ENCODE measurements around the gene ASCL5.
A peak's percentile ranks its signal among the peaks of the same experiment; 100 is the strongest.

The ASCL5 gene

GRCh38 chr1:201083741-201084140 lies 43.2 kb downstream of the ASCL5 start:
- H3K4me1 ChIP-seq = peaks cover 18 to 37% (median 25%) of the 10 kb centered on the region in 10 experiments; a peak in 19 of 20 replicates
- no peak overlapping the region for H3K27ac ChIP-seq
- H3K4me2 ChIP-seq = no peak overlapping the region
- no peaks in the 10 kb centered on the region for H3K27me3 ChIP-seq
- no peak overlapping the region for H3K9ac ChIP-seq
- no peak overlapping the region for H3K4me3 ChIP-seq
- no peaks in the 10 kb centered on the region for H4K20me1 ChIP-seq
- TF ChIP-seq Cebpa-rat (IDR thresholded peaks at IDR 0.05) = no peak
- H3K9me3 ChIP-seq (replicated peaks in 1 of 11) = no peaks in the 10 kb centered on the region
- no peaks in the 10 kb centered on the region for H3K36me3 ChIP-seq

GRCh38 chr1:201080135-201080534 lies 46.8 kb downstream of the ASCL5 start:
- H3K27me3 ChIP-seq = no peaks in the 10 kb centered on the region
- no peaks in the 10 kb centered on the region for H3K9me3 ChIP-seq (replicated peaks in 1 of 11)
- no peak overlapping the region for H3K27ac ChIP-seq
- no peak overlapping the region for H3K4me3 ChIP-seq
- H3K4me2 ChIP-seq = no peak overlapping the region
- TF ChIP-seq Cebpa-rat (IDR thresholded peaks at IDR 0.05) = no peak
- peaks cover 8 to 30% (median 15%) of the 10 kb centered on the region in 10 experiments; a peak in 19 of 20 replicates for H3K4me1 ChIP-seq
- H3K36me3 ChIP-seq = no peaks in the 10 kb centered on the region
- H3K9ac ChIP-seq = no peak overlapping the region
- H4K20me1 ChIP-seq = no peaks in the 10 kb centered on the region

- H3K27ac ChIP-seq = no peak overlapping the region
- no peaks in the 10 kb centered on the region for H3K36me3 ChIP-seq
- no peak overlapping the region for H3K4me3 ChIP-seq
- H3K4me1 ChIP-seq = peaks cover 0 to 15% (median 0%) of the 10 kb centered on the region in 10 experiments; a peak in 4 of 20 replicates
- H3K27me3 ChIP-seq = no peaks in the 10 kb centered on the region
- H3K9me3 ChIP-seq (replicated peaks in 1 of 11) = no peaks in the 10 kb centered on the region
- H4K20me1 ChIP-seq = no peaks in the 10 kb centered on the region
- H3K4me2 ChIP-seq = peak overlapping the region in 3 of 11 experiments; percentile 1 to 15 (median 8); a peak in 2 of 22 replicates
- H3K9ac ChIP-seq = no peak overlapping the region
- no peak for TF ChIP-seq Cebpa-rat (IDR thresholded peaks at IDR 0.05)
Observed at GRCh38 chr1:201077736-201078135, 49.2 kb downstream of the ASCL5 start.

DNA sequence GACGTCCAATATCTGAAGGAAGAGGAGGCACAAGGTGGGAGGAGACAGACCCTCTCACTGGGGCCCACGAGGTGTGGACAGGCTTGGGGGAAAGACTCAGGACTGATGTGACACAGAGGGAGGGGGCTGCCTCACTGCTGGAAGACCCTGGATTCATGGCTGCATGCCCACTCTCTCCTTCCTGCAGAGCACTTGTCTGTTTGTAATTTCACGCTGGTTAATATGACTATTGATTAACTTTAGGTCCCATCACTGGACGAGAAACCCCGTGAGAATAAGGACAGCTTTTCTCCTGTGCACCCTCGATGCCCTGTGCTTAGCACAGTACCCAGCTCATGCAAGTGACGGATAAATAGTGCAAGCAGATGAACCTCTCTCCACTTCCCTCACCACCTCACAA lies 49.9 kb downstream of the ASCL5 start:
- H4K20me1 ChIP-seq = no peaks in the 10 kb centered on the region
- TF ChIP-seq Cebpa-rat (IDR thresholded peaks at IDR 0.05) = no peak
- no peak overlapping the region for H3K4me3 ChIP-seq
- no peak overlapping the region for H3K27ac ChIP-seq
- H3K4me1 ChIP-seq = peaks cover 0 to 15% (median 0%) of the 10 kb centered on the region in 10 experiments; a peak in 5 of 20 replicates
- H3K9me3 ChIP-seq (replicated peaks in 1 of 11) = no peaks in the 10 kb centered on the region
- no peaks in the 10 kb centered on the region for H3K27me3 ChIP-seq
- H3K9ac ChIP-seq = no peak overlapping the region
- H3K4me2 ChIP-seq = no peak overlapping the region
- H3K36me3 ChIP-seq = no peaks in the 10 kb centered on the region

GRCh38 chr1:201076092-201076491 lies 50.9 kb downstream of the ASCL5 start:
- peaks cover 0 to 22% (median 5%) of the 10 kb centered on the region in 10 experiments; a peak in 12 of 20 replicates for H3K4me1 ChIP-seq
- TF ChIP-seq Cebpa-rat (IDR thresholded peaks at IDR 0.05) = no peak
- no peaks in the 10 kb centered on the region for H4K20me1 ChIP-seq
- H3K36me3 ChIP-seq = no peaks in the 10 kb centered on the region
- no peaks in the 10 kb centered on the region for H3K27me3 ChIP-seq
- H3K9me3 ChIP-seq (replicated peaks in 1 of 11) = no peaks in the 10 kb centered on the region
- H3K4me3 ChIP-seq = no peak overlapping the region
- no peak overlapping the region for H3K9ac ChIP-seq
- no peak overlapping the region for H3K27ac ChIP-seq
- no peak overlapping the region for H3K4me2 ChIP-seq

GRCh38 chr1:201074018-201074417 lies 53.0 kb downstream of the ASCL5 start:
- no peak for TF ChIP-seq Cebpa-rat (IDR thresholded peaks at IDR 0.05)

GRCh38 chr1:201072922-201073321 lies 54.1 kb downstream of the ASCL5 start:
- Histone ChIP-seq H3K9ac (no peak overlapping the region), H3K36me3 (no peaks in the 10 kb centered on the region), H3K4me2 (no peak overlapping the region), H3K4me1 (peaks cover 0 to 35% (median 19%) of the 10 kb centered on the region in 10 experiments; a peak in 17 of 20 replicates), H4K20me1 (0 out of 22 replicates have a peak, but pooled peaks cover 0 to 5% (median 0%) of the 10 kb centered on the region in 11 experiments), H3K27ac (no peak overlapping the region), H3K4me3 (no peak overlapping the region), H3K27me3 (no peaks in the 10 kb centered on the region), H3K9me3 (replicated peaks in 1 of 11) (no peaks in the 10 kb centered on the region)
- TF ChIP-seq Cebpa-rat (IDR thresholded peaks at IDR 0.05) = no peak

More at GRCh38 chr1:201074018-201074417, 53.0 kb downstream of the ASCL5 start:
- Histone ChIP-seq H4K20me1 (0 out of 22 replicates have a peak, but pooled peaks cover 0 to 5% (median 0%) of the 10 kb centered on the region in 11 experiments), H3K4me2 (no peak overlapping the region), H3K27ac (no peak overlapping the region), H3K36me3 (no peaks in the 10 kb centered on the region), H3K4me3 (no peak overlapping the region), H3K9me3 (replicated peaks in 1 of 11) (no peaks in the 10 kb centered on the region), H3K27me3 (no peaks in the 10 kb centered on the region), H3K4me1 (peaks cover 0 to 26% (median 15%) of the 10 kb centered on the region in 10 experiments; a peak in 16 of 20 replicates), H3K9ac (no peak overlapping the region)

DNA sequence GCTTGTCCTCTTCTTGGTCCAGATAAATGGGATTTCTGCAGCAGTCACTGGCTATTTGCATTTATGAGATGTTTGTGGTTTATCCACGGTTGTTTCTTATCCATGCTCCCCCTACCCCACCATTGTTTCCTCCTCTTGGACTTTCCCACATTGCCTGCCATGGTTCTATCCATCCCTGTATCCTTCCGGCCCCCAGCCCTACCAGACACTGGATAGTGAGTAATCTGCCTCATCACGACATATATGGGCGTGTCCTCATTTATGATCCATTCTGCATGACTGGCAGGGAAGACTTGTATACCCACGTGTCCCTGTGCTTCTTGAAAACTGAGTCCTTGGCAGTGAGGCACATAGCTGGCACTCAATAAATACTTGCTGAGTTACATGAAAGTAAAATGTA lies 54.8 kb downstream of the ASCL5 start:
- peaks cover 0 to 5% (median 0%) of the 10 kb centered on the region in 11 experiments; a peak in 1 of 22 replicates for H4K20me1 ChIP-seq
- H3K27ac ChIP-seq = no peak overlapping the region
- H3K4me1 ChIP-seq = peaks cover 3 to 35% (median 27%) of the 10 kb centered on the region in 10 experiments
- no peaks in the 10 kb centered on the region for H3K27me3 ChIP-seq
- TF ChIP-seq Cebpa-rat (IDR thresholded peaks at IDR 0.05) = no peak
- H3K4me3 ChIP-seq = no peak overlapping the region
- no peaks in the 10 kb centered on the region for H3K36me3 ChIP-seq
- H3K9me3 ChIP-seq (replicated peaks in 1 of 11) = no peaks in the 10 kb centered on the region
- no peak overlapping the region for H3K4me2 ChIP-seq
- H3K9ac ChIP-seq = no peak overlapping the region

DNA sequence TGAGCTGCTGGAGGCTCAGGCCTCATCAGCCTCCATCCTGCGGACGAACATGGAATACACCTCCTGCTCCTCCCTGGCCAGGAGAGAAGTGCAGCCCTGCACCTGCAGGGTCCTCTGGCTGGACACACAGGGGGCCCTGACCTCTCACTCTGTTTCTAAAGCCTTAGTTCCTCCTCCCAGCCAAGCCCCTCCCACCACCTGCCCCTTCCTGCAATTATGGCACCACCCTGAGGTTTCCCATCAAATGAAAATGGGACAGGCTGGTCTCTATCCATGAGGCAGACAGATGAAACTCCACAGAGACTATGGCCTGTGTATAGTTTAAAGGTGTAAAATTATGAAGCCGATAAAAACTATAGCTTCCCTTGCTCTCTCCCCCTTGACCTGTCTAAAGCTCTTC lies 57.3 kb downstream of the ASCL5 start:
- no peak overlapping the region for H3K9ac ChIP-seq
- peak overlapping the region in 8 of 11 experiments; percentile 22 to 50 (median 30); a peak in 9 of 22 replicates for H3K4me2 ChIP-seq
- H3K27me3 ChIP-seq = no peaks in the 10 kb centered on the region
- TF ChIP-seq Cebpa-rat (IDR thresholded peaks at IDR 0.05) = no peak
- peaks cover 19 to 58% (median 43%) of the 10 kb centered on the region in 10 experiments for H3K4me1 ChIP-seq
- H3K27ac ChIP-seq = no peak overlapping the region
- no peaks in the 10 kb centered on the region for H3K9me3 ChIP-seq (replicated peaks in 1 of 11)
- no peaks in the 10 kb centered on the region for H3K36me3 ChIP-seq
- H4K20me1 ChIP-seq = peaks cover 0 to 7% (median 0%) of the 10 kb centered on the region in 11 experiments; a peak in 2 of 22 replicates
- no peak overlapping the region for H3K4me3 ChIP-seq

DNA sequence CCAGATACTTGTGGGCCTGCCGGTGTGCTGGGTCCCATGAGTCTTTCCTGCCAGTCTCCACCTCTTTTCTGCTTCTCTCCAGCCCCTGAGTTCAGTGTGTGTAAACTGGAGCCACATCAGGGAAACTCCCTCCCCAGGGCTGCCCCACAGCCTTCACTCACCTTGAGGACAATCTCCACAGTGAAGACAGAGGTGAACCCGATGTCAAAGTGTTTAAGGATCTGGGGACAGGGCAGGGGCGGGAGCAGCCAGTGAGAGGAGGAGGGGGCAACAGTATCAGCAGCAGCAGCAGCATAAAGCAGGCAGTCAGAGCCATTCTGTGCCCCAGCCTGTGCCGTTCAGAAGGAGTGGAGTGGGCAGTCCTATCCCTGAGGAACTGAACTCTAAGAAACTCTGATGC lies 58.0 kb downstream of the ASCL5 start:
- Histone ChIP-seq H3K9ac (no peak overlapping the region; a peak in 1 of 22 replicates), H3K27me3 (no peaks in the 10 kb centered on the region), H3K9me3 (replicated peaks in 1 of 11) (no peaks in the 10 kb centered on the region), H3K36me3 (no peaks in the 10 kb centered on the region), H3K27ac (no peak overlapping the region), H3K4me2 (peak overlapping the region in 8 of 11 experiments; percentile 22 to 50 (median 30); a peak in 13 of 22 replicates), H3K4me1 (peaks cover 19 to 62% (median 43%) of the 10 kb centered on the region in 10 experiments), H3K4me3 (no peak overlapping the region), H4K20me1 (peaks cover 0 to 7% (median 0%) of the 10 kb centered on the region in 11 experiments; a peak in 2 of 22 replicates)
- no peak for TF ChIP-seq Cebpa-rat (IDR thresholded peaks at IDR 0.05)

All from BLaER1 treated with 17β-estradiol and CSF1 and Interleukin-3, amounts not matched to agents 10 nM and 100 nM (cell line).